K562 (cell line): ENCODE results near the gene SLC8A2. TPM values are rescaled to one million over a fixed set of nuclear protein-coding genes. Genes with fewer than 3 reads are reported as not detected.

Experiments
- CBFA2T3 ChIP-seq: fragments of 450-650 bp; IDR thresholded peaks from 2 replicates; pipeline ENCODE4 v1.6.1; 2017
- CCNT2 ChIP-seq: IDR thresholded peaks from 2 replicates; pipeline ENCODE4 v1.6.1; 2011; ENCODE audit warnings: borderline replicate concordance, low read depth, mild to moderate bottlenecking, moderate library complexity, mixed read lengths, low read length; ENCODE audit not compliant: insufficient read length; ENCODE audit errors: extremely low read depth
- CHAMP1 ChIP-seq: fragments of 450-650 bp; IDR thresholded peaks from 2 replicates; pipeline ENCODE4 v1.6.1; 2016; ENCODE audit warnings: mild to moderate bottlenecking
- HDAC1 ChIP-seq, 2 experiments: fragments of 450-650 bp; IDR thresholded peaks; 2 replicates each; pipeline ENCODE4 v1.6.1; 2016 to 2017; ENCODE audit warnings: inconsistent platforms in 1 of 2, mild to moderate bottlenecking in 1 of 2, moderate library complexity in 1 of 2
- HDAC2 ChIP-seq: fragments of 450-650 bp; IDR thresholded peaks from 2 replicates; pipeline ENCODE4 v1.6.1; 2016; ENCODE audit warnings: mild to moderate bottlenecking
- L3MBTL2 ChIP-seq: fragments of 450-650 bp; IDR thresholded peaks from 2 replicates; pipeline ENCODE4 v1.6.1; 2016; ENCODE audit warnings: mild to moderate bottlenecking, moderate library complexity
- NFE2L1 ChIP-seq: fragments of 450-650 bp; IDR thresholded peaks from 2 replicates; pipeline ENCODE4 v1.6.1; 2016; ENCODE audit warnings: missing genetic modification characterization, low read depth, mild to moderate bottlenecking, missing compliant biosample characterization, moderate library complexity, borderline replicate concordance
- NR0B1 ChIP-seq: fragments of 450-650 bp; IDR thresholded peaks from one replicate; pipeline ENCODE4 v1.6.1; 2018; ENCODE audit warnings: mild to moderate bottlenecking, moderate library complexity; ENCODE audit not compliant: partially characterized antibody
- PCBP1 ChIP-seq: fragments of 200-400 bp; formaldehyde crosslinking; IDR thresholded peaks from 2 replicates; pipeline ENCODE4 v1.6.1; 2018; ENCODE audit warnings: mild to moderate bottlenecking, low read depth, low read length; ENCODE audit not compliant: poor library complexity, severe bottlenecking
- PYGO2 ChIP-seq: fragments of 450-650 bp; IDR thresholded peaks from 2 replicates; pipeline ENCODE4 v1.6.1; 2016; ENCODE audit warnings: mild to moderate bottlenecking, missing genetic modification characterization, moderate library complexity, missing compliant biosample characterization
- THRB ChIP-seq: fragments of 450-650 bp; formaldehyde crosslinking; conservative IDR thresholded peaks from 2 replicates; pipeline ENCODE4 v1.4.0; 2022; ENCODE audit warnings: mild to moderate bottlenecking, missing genetic modification characterization
- ZC3H11A ChIP-seq: IDR thresholded peaks from 2 replicates; pipeline ENCODE4 v1.6.1; 2012; ENCODE audit warnings: low read depth, low read length, improper control_type of control experiment
- ZFPM2 ChIP-seq: fragments of 250-450 bp; sonication (Bioruptor Pico); IDR thresholded peaks from 2 replicates; pipeline ENCODE4 v1.5.1; 2022; ENCODE audit warnings: mild to moderate bottlenecking
- ZNF197 ChIP-seq: fragments of 200-800 bp; sonication (Bioruptor generic); IDR thresholded peaks from 2 replicates; pipeline ENCODE4 v1.6.1; 2016; ENCODE audit warnings: low read depth, missing genetic modification characterization, missing compliant biosample characterization
- polyA plus RNA-seq, 8 experiments: library from polyadenylated mRNA; depleted of rRNA in 4 of 8; stranded (reverse) in 5 of 8; unstranded in 3 of 8; fragments of >200 nt; fragmentation: Nextera tagmentation in 2 of 8; fragmentation: Illumina TruSeq in 1 of 8; extraction: Ambion mirVana in 2 of 8; extraction: Trizol in 1 of 8; gene quantifications; 2 replicates each; pipeline versions ENCODE4 v1.2.1 to v1.2.3, GENCODE V29; 2011 to 2014; ENCODE audit warnings: inconsistent platforms in 1 of 8, missing spikeins in 1 of 8
- total RNA-seq, 7 experiments: library from RNA; depleted of rRNA in 6 of 7; stranded (reverse); fragments of >200 nt in 6 of 7; fragmentation: Illumina TruSeq in 2 of 7; extraction: Trizol in 2 of 7; gene quantifications; 2 replicates each; pipeline versions ENCODE4 v1.2.1 to v1.2.3, GENCODE V29; 2011 to 2021; ENCODE audit warnings: low replicate concordance in 1 of 7
- TF ChIP-seq, protein P1 (sequence below): sonication (generic); formaldehyde crosslinking; IDR thresholded peaks from 2 replicates; pipeline ENCODE4 v1.8.0; 2022; ENCODE audit warnings: mild to moderate bottlenecking, missing genetic modification reagents, borderline replicate concordance
- TF ChIP-seq, protein P2 (sequence below): fragments of 450-650 bp; formaldehyde crosslinking; IDR thresholded peaks from 2 replicates; pipeline ENCODE4 v1.4.0; 2020; ENCODE audit warnings: mild to moderate bottlenecking, moderate library complexity

The SLC8A2 gene
- total and polyA plus RNA-seq, 9 of the 15 experiments (the other 6 are each of a cell fraction or from before 2014, with no cell fraction given): 0.07 to 0.66 (median 0.24) TPM; not detected in 3

DNA sequence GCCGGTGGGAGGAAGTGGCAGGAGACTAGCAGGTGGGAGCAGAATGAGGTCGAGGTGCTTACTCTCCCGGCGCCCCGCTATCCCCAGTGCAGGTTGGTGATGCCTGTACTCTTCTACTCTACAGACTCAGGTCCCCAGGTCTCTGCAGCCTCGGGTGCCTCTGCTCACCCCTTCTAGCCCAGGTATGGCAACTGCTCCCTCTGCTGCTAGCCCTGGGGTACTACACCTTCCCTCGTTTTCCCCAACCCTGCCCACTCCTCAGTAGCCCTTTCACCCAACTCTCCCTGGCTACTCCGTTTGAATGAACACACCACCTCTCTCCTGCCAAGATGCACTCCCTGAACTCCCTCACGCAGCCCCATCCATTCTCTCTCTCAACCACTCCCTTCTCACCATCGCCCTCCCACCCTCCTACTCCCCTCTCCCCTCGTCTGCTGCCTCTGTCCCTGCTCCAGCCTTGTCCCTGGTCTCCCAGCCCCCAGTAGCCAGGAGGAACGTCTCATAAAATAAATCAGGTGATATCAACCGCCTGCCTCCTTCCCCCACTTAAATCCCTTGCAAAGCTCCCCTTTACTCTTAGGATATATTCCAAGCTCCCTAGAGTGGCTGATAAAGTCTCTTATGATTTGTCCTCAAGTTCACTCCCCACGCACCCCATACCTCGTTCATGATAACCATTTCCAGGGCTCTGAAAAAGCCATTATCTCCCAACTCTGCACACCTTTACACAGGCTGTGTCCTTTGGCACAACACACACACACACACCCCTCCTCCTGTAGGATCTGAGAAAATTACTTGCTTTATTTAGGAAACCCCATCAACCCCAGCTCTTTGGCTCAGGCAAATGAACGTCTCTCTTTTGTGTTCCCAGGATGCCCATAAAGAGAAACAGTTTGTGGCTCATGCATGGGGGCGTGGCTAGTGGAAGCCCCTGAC lies 44.2 kb downstream of the SLC8A2 start (continued):
- peak; percentile 84 for TF ChIP-seq THRB (CRISPR knock-in tag)
- TF ChIP-seq L3MBTL2: no peak
- no peak for TF ChIP-seq CCNT2
- no peak for TF ChIP-seq CBFA2T3
- no peak for TF ChIP-seq HDAC2
- no peak for TF ChIP-seq ZFPM2 (CRISPR knock-in tag)
- no peak for TF ChIP-seq NFE2L1 (tag)
- no peak for TF ChIP-seq NR0B1
- TF ChIP-seq, protein P1, sequence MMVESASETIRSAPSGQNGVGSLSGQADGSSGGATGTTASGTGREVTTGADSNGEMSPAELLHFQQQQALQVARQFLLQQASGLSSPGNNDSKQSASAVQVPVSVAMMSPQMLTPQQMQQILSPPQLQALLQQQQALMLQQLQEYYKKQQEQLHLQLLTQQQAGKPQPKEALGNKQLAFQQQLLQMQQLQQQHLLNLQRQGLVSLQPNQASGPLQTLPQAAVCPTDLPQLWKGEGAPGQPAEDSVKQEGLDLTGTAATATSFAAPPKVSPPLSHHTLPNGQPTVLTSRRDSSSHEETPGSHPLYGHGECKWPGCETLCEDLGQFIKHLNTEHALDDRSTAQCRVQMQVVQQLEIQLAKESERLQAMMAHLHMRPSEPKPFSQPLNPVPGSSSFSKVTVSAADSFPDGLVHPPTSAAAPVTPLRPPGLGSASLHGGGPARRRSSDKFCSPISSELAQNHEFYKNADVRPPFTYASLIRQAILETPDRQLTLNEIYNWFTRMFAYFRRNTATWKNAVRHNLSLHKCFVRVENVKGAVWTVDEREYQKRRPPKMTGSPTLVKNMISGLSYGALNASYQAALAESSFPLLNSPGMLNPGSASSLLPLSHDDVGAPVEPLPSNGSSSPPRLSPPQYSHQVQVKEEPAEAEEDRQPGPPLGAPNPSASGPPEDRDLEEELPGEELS (CRISPR knock-in tag): no peak
- no peak for TF ChIP-seq PYGO2 (tag)
- TF ChIP-seq, protein P2, sequence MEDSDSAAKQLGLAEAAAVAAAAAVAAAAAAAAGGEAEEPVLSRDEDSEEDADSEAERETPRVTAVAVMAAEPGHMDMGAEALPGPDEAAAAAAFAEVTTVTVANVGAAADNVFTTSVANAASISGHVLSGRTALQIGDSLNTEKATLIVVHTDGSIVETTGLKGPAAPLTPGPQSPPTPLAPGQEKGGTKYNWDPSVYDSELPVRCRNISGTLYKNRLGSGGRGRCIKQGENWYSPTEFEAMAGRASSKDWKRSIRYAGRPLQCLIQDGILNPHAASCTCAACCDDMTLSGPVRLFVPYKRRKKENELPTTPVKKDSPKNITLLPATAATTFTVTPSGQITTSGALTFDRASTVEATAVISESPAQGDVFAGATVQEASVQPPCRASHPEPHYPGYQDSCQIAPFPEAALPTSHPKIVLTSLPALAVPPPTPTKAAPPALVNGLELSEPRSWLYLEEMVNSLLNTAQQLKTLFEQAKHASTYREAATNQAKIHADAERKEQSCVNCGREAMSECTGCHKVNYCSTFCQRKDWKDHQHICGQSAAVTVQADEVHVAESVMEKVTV (CRISPR knock-in tag): peak; percentile 44; the same call in 1 of the 2 replicates
- TF ChIP-seq ZC3H11A: no peak
- no peak for TF ChIP-seq CHAMP1
- TF ChIP-seq ZNF197 (CRISPR knock-in tag): no peak
- TF ChIP-seq PCBP1: no peak
- 0 out of 4 replicates have a peak, but pooled peaks of 1 of the 2 experiments have one; percentile 52 for TF ChIP-seq HDAC1 (IDR thresholded peaks at IDR 0.05)
